Measurements from ENCODE around the gene RESF1. TPM values are rescaled to one million over a fixed set of nuclear protein-coding genes. Genes with fewer than 3 reads are reported as not detected.

The RESF1 gene
- 21.8 and 29.1 TPM in 2 replicates for total RNA-seq

GRCh38 chr12:31959161-31959700, at the start of gene RESF1:
Gene RESF1 (plus strand): TSS chr12:31959415. CDS start chr12:31980956, 21,541 bp downstream.

Other genes with a start within 250 kb of the RESF1 start
- 3.8 and 4.2 TPM in 2 replicates for gene AMN1, start 230.4 kb upstream of the RESF1 start, total RNA-seq
- gene BICD1, start 147.4 kb downstream of the RESF1 start, total RNA-seq, result 16.1 and 18.9 TPM in 2 replicates